Epidermal melanocyte (primary cell): ENCODE results near the gene TIFAB.

Experiments
- DNase-seq: peaks from one replicate; pipeline ENCODE4 v3.0.0; 2011; ENCODE audit warnings: low spot score; ENCODE audit not compliant: insufficient read length

TIFAB gene

DNA sequence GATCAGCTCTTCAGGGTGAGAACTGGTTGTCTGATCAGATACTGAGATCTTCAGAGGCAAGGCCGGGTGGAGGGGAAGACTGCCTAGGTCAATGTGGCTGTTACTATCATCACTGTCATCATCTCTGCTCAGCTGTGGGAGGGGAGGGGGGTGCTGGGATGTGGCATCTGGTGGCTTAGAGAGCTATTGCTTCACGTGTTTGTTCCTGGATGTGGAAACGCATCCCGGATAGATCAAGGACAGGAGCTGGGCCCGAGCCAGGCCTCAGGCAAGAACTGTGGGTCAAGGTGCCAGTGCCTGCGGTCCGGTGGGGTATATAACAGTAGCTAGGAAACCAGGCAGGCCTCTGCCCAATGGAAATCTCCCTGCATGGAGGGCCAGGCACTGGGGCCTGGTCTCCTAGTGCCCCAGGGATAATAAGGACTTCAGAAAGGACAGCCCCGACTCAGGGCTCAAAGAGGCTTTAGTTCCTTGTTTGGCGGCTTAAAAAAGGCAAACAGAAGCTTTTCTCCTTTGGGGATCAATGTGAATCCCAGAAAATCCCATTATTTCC, 30.3 kb upstream of the TIFAB start:
- no peak for DNase-seq

DNA sequence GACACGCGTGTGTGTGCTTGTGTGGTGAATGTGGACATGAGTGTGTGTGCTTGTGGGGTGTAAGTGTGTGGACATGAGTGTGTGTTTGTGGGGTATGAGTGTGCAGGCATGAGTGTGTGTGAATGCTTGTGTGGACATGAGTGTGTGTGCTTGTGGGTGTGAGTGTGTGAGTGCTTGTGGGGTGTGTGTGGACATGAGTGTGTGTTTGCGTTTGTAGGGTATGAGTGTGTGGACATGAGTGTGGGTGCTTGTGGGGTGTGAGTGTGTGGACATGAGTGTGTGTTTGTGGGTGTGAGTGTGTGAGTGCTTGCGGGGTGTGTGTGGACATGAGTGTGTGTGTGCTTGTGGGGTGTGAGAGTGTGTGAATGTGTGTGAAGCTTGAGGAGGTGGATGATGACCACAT, 29.8 kb upstream of the TIFAB start:
- no peak for DNase-seq

DNA sequence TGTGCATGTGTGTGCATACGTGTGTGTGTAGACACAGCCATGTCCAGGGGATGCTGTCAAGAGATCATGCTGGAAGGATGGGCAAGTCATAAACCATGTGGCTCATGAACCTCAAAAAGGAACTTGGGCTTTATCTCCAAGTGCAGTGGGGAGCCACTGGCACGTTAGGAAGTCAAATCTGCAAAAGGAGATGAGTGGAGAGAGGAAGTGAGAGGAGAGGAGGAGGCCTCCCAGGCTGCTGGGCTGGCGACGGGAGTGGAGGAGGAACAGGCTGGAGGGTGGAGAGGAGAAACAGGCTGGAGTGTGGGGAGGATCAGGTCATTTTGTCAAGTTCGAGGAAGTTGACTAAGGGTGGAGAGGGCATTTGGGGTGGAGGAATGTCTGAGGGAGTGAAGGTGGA, 29.2 kb upstream of the TIFAB start:
- no peak for DNase-seq

DNA sequence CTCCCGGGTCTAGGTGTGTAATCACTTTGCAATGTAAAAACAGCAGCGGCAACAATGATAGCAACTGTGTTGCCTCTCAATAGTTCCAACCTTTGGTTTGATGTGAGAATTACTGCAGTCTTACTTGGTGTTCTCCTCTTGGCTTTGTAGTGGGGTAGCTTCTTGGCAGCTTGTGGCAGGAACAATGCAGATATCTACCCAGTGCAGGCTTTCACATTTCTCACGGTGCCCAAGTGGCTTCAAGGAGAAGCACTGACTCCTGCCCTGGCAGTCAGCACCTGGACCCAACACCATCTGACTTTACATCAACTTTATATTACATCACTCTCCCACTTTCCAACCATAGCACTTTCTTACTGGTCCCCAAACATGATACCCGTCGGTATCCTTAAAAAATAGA, 28.4 kb upstream of the TIFAB start:
- no peak for DNase-seq

DNA sequence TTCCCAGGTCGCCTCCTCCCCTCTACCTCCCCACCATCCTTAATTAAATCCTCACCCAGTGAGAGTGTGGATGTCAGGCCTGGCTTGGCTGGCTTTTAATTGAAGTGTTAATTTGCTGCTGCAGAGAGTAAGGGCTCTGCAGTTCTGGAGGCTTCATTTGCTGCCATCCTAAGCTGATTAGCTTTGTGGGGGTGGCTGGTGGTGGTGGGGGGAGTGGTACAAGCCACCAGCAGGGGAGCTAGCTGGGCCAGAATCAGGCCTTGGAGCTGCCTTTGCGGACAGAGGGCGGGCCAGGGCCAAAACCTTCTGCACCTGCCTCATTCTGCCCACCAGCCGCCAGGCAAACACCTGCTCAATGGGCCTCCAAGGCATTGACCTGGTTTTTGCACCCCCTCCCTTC, 26.8 kb upstream of the TIFAB start:
- DNase-seq = no peak

DNA sequence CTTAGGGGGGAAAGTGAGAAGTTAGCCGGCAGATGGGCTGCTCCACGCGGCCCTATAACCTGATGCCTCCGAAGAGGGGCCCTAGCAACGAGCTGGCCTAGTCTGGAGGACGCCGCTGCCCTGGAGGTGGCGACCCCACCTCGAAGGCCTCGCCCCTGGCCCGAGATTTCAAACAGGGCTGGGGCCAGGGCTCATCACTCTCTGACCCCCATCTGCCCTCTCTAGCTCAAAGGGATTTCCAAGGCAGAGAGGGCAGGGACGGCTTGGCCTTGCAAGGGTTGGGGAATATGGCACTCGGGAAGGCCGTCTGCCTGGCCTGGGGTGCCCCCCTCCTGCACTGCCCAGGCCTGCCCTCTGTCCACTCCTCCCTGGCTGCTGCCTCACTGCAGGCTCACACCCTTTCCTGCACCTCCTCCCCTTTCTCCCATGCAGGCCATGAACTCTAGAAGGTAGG, 25.5 kb upstream of the TIFAB start:
- no peak for DNase-seq

DNA sequence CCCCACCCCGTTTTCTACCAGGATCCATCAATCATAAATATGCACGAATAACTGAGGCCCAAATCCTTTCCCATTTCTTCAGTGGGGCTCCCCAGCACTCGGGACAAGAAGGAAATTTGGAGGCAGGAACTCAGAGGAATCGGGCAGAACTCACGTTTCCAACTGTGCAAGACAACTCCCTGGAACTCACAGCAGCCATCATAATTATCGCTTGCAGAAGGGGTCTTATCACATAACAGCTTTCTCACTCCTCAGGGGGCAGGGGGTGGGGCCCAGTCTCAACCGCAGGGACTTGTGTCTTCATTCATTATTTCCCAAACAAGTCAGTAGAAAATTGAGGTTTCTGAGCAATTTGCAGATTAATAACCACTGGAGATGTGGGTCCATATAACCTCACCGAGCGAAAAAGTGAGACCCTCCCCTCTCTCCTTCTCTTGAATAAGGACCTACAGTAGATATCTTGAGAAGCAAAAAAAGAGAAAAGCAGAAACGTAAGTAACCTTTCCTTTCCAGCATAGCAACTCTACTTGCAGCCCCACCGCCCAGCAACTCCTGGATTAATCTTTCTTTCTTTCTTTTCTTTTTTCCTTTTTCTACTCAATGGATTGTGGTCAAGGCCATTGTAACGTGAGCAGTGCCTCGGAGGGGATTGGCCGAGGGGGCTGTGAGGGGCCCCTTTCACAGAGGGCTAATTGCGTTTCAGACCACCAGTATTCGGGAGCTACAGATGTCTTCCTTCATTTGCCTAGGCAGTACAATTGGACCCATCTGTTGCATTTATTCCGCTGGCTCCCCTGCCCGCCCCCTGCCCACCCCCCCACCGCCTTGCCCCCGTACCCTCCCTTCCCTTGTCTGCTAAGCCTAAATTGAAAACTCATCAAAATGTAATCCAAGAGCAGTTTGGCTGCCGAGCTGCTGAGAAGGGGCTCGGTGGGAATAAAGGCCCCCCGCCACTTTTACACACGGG, 24.7 kb upstream of the TIFAB start:
- DNase-seq = no peak

DNA sequence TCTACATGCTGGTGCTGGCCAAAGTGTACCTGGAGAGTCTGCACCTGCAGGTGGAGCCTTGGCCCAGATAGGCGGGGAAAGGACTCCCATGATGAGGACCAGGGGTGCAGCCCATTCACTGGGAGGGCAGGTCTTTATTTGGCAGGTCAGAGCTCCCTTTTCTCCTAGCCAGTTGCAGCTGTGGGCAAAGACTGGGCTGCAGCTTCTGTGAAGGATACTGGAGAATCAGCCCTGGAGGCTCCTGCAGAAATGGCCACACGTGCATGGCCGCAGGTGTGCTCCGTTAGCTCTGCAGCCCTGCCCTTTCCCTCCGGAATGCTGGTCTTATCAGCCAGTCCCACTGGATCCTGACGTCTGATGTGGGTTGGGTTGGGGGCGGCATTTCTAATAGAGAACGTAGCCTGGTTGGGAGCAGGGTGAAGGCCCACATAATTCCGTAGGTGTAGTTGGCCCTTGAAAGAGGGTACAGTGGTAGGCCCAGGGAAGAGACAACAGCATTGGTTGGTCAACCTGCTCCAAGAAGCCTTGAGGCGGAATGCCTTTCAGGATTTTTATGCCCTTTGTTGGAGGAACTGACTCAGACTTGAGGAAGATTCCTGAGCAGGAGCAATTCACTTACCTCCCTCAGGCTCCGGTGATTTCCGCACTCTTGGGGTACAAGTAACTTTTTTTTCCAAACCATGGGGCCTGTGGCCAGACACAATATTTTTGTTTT, 22.0 kb upstream of the TIFAB start:
- DNase-seq = no peak

DNA sequence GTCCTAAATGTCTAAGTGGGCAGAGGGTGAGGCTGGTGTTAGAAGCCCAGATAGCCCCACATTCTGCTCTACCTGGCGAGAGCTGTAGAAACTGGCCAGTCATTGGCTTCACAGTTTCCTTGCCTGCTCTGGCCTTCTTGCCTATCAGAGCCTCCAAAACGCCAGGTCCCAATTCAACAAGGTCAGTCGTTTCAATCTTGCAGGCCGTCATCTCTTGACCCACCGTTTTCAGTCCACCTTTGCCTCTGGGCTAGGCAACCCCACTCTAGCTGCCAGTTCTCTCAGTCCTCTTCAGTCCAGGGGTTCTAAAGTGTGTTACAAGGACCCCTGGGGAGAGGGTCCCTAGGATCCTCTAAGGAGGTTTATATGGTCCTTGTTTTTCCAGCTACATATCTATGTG, 20.0 kb upstream of the TIFAB start:
- no peak for DNase-seq

DNA sequence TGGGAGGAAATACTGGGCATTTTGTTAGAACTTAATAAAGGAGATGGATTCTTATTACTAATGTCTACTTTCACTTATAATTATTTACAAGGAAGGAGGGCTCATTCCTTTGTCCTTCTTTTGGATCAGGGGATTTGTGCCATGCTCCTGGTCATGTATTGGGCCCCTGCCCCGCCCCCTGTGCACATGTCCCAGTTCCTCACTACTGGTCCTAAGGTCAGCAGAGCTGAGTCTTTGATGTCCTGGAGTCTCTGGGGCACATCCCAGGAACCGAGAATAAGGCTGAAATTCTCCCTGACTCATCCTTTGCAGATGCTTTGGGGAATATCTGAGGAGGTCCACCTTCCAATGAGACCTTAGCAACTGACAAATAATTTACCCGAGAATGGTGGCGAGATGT, 19.6 kb upstream of the TIFAB start:
- no peak for DNase-seq

DNA sequence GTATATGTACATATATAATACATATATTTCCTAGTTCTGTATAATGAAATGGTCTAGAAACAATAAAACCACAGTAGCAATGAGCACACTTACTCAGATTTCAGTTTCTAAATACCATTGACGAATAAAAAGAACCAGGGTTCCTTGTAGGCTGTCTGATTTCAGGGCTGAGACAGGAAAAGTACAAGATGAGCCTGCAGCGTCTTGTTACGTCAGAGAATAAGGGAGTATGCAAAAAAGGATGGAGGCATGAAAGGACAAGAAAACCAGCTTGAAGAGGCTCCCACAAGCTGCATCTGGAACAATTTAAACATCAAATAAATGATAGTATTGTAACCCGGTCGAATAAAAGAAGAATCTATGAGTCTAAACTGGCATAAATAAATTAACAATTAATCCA, 17.8 kb upstream of the TIFAB start:
- DNase-seq = no peak

DNA sequence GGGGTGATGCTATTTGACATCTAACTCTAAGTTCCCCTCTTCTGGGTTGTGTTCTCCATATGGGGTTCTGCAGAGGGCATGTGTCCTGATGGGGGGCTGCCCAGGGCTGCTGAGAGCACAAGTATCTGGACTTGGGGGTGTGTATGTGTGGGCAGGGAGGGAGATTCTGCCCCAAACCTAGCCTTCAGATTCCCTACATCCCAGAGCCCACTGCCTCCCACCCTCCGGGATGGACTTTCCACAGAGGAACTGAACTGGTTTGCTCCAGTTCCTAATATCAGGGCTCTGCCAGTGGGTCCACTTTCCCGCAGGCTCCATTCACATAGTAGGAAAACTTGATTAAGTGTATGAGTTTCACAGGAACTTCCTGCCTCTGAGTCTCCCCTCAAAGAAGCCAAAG, 16.4 kb upstream of the TIFAB start:
- DNase-seq = no peak

DNA sequence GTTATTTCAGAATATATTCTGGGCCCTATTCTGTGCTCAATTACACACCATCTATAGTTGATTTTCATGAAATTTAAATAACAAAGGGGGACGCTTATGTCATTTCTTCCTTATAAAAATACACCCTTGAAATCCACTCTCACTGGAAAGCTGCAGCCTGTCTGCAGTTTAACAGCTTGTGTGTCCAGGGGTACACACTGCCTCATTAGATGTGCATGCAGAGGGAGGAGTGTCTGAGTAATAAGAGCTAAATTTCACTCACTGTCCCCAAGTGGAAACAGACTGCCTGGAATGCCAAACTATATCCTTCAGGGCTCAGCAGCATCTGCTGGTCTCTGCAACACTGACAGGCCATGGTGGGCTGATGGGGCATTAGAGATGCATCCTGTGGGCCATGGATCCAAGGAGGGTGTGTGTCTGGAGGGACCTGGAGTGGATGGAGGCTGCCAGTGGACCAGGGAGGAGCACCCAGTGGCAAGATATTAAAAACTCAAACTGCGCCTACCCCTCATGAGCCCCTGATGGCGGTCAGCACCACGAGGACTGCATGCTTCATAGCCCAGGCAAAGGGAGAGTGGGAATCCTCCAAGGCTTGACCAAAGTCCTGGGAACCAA, 15.8 kb upstream of the TIFAB start:
- DNase-seq = no peak

DNA sequence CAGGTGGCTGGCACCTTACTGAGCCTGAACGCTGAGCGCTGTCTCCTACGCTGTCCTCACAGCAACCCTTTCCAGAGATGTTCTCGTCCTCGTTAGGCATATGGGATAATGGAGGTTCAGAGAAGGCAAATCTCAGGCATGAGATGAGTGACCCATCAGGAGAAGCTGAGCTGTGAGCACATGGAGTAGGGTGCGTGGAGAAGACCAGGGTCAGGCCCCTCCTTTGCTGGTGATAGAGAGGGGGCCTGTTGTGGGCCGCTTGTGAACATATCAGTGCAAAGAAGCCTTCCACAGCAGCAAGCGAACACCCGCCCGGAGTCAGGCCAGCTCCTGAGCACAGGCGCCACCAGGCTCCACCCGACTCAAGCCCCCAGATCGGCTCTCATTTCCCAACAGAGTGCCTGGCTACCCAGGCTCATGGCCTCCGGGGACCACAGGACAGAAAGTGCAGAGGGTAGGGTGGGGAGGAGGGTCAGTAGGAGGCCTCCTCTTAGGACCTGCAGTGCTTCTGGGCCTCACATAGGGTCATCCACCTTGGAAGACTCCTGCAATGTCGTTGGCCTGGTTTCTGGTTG, 15.0 kb upstream of the TIFAB start:
- DNase-seq = no peak

DNA sequence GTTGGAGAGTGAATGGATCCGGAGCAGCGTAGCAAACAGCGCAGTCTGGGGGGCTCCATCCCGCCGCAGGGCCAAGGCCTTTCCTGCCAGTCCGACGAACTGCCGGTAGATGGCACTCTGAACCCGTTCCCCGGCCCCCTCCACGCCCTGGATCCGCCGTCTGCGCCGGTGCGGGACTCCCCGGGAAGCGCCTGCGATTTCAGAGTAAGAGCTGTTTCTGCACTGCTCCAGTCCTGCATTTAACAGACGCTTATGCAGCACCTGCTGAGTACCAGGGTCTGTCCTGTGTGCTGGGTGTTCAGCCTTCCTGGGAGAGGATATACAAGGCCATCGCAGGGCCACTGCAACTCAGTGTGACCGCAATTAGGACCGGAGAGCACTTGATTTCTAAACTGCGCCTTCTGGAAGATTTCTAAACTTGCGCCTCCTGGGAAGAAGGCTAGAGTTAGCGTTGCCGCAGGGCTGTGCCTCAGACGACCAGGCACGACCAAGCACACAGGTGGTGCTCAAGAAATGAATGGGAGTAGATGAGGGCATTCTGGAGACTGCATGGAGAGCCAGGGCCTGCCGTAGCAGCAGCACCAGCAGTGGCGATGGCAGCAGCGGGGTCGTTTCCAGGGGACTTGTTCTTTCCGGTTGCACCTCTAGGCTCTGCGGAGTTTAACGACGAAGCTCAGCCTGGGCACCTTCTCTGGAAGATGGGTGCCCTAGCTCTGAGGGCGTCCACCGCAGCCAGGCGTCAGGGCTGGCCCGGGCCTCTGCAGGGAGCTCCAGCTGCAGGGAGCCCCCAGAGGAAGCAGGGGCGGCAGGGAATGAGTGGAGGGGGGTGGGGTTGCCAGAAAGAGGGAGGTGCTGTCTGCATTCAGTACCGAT, 14.3 kb upstream of the TIFAB start:
- peak; percentile 82 for DNase-seq

DNA sequence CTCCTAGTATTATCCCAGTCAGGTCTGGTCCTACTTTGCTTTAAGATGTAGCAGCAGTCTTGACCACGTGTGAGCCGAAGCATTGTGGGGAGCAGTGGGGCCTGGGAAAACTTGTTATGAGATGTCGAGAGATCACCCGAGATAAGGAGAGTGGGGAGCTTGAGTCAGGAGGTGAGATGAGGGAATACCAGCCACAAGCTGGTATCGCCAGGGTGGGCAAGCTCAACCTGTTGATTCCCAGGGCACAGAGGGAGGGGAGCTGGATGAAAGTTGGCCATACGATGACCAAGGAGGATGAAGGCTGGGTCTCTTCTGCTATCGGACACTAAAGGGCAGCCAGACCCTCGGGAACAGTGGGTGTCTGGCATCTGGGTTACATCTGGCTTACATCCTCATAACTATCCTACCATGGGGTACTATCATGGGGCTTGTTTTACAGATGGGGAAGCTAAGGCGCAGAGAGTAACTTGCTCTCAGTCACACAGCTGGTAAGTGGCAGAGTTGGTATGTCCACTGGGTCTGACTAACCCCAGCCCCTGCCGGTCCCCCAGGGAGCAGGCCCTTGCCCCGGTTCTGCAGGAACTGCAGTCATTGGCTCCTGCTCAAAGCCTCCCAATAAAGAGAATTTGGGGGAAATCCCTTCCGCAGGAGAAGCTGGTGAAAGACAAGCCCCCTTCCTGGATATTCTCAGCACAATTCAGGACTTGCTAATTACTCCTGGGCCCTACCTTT, 13.4 kb upstream of the TIFAB start:
- no peak for DNase-seq

DNA sequence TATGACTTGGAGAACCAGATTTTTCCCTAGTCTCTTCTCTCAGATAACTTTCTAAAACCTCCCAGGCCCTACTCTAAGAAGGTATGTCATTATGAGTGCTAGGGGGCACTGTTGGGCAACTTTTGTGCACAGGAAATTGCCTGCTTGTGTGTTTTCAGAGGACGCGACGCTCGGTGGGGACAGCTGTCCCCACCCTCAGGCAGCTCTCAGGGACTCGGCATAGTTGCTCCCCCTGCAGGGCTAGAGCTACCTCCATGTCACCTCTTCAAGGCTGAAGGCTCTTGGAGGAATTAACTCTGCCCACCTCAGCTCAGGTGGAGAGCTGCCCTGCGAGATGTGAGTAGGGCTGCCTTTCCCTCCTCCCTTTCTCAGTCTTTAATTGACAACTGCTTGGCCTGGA, 10.2 kb upstream of the TIFAB start:
- no peak for DNase-seq

DNA sequence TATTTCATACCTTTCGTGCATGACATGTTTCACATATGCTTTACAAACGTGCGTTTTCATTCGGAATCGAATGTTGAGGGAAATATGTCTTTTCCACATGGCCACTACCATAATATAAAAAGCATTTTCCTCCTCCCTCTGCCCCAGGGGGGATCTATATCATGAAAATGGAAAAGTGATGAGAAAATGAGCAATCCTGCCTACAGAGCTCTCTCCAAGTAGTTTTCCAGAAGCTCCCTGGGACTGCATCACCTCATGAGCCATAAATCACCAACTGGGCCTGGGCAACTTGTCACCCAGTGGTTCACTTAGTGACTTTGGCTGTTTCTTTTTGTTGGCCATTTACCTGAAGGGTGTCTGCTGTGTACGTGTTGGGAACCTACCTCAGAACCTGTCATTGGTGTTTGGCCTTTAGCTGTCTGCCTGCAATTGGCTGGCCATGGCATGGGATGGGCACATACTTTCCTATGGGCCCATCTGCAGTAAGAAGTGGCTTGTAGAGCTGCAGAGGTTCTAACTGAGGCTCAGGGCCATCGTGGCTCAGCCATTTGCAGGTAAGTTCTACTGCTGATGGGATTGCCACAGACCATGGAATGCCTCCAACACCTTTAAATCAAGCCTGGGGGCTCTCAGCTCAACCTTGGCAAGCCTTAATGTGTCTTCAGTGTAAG, 9.5 kb upstream of the TIFAB start:
- DNase-seq = no peak

DNA sequence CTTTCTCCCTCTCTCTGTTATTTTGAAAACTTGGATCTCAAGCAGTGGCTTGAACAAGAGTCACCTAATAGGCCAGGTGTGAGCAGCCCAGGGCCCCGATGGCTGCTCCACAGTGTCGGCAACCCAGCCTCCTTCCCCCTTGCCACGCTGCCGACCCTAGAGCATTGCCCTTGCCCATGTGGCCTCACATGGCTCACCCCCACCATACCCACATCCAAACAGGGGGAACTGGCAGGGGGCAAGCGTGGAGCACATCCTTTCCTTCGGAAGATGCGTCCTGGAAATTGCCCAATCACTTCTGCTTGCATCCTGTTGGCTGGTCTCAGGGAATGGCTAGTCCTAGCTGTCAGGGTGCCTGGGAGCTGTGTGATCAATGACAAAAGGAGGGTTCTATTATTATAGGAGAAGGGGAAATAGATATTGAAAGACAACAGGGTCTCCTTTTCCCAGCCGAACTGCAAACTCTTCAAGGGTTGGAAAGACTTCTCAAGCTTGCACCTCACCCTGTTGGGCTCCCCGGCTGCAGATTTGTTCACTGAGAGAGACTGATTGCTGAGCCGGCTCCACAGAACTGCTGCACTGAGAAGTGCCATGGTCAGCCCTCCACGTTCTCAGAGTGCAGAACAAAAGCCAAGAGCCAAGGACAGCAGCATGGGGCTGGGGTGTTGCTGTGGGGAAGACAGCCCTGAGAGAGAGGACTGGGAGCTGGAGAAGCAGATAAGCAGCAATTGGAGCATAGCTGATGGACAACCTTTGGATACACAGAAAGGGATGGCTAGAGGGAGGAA, 8.3 kb upstream of the TIFAB start:
- DNase-seq = no peak
